ENCODE results near the gene PIH1D2. TPM values are rescaled to one million over a fixed set of nuclear protein-coding genes. Genes with fewer than 3 reads are reported as not detected.

Gene PIH1D2
- total RNA-seq, 1 experiment from 2014 or later: 4.8 TPM

GRCh38 chr11:112062923-112063322 lies 10.9 kb downstream of the PIH1D2 start:
- H3K79me2 ChIP-seq (ENCODE audit: low read depth): no peaks in the 10 kb centered on the region
- no peaks in the 10 kb centered on the region for H3K9me3 ChIP-seq (ENCODE audit: insufficient read depth, low read depth)
- BruUV-seq (replicated peaks): no TSS peak
- H3K4me2 ChIP-seq: no peak overlapping the region
- H3K9me2 ChIP-seq (ENCODE audit: insufficient read depth): no peaks in the 10 kb centered on the region
- peaks cover 15% of the 10 kb centered on the region for H3K36me3 ChIP-seq (ENCODE audit: low read depth)
- intact Hi-C loops (cut with micrococcal nuclease; ENCODE audit: unreplicated experiment): no loop called here
- TF ChIP-seq EZH2 (IDR thresholded peaks at IDR 0.05; ENCODE audit: low read depth) (no peak), CTCF (conservative IDR thresholded peaks at IDR 0.05) (no peak)
- no peaks in the 10 kb centered on the region for H4K20me1 ChIP-seq (ENCODE audit: insufficient read depth)
- ChIA-PET POLR2A (ENCODE audit: unreplicated experiment) (no interaction called here), CTCF (no interaction called here)
- peaks cover 11% of the 10 kb centered on the region; the same call in 1 of the 2 replicates for H3F3A ChIP-seq (ENCODE audit: insufficient read depth, low read depth)
- DNase-seq: no peak
- no peak overlapping the region for H3K27ac ChIP-seq
- no peak overlapping the region for H3K4me3 ChIP-seq
- H2AFZ ChIP-seq: no peak overlapping the region
- H3K27me3 ChIP-seq (ENCODE audit: insufficient read depth, low read depth): no peaks in the 10 kb centered on the region
- no peaks in the 10 kb centered on the region for H3K4me1 ChIP-seq (replicated peaks; ENCODE audit: insufficient read depth)

GRCh38 chr11:112058103-112058502 lies 15.7 kb downstream of the PIH1D2 start:
- POLR2A ChIA-PET (ENCODE audit: unreplicated experiment): no interaction called here
- peaks cover 5% of the 10 kb centered on the region; the same call in 1 of the 2 replicates for H3F3A ChIP-seq (ENCODE audit: insufficient read depth, low read depth)
- H2AFZ ChIP-seq: no peak overlapping the region
- H4K20me1 ChIP-seq (ENCODE audit: insufficient read depth): no peaks in the 10 kb centered on the region
- H3K9me3 ChIP-seq (ENCODE audit: insufficient read depth, low read depth): no peaks in the 10 kb centered on the region
- no peak overlapping the region for H3K4me3 ChIP-seq
- no TSS peak for BruUV-seq (replicated peaks)
- H3K36me3 ChIP-seq (ENCODE audit: low read depth): peaks cover 29% of the 10 kb centered on the region
- intact Hi-C loops (cut with micrococcal nuclease; ENCODE audit: unreplicated experiment): no loop called here
- TF ChIP-seq EZH2 (IDR thresholded peaks at IDR 0.05; ENCODE audit: low read depth) (no peak), CTCF (conservative IDR thresholded peaks at IDR 0.05) (no peak)
- H3K79me2 ChIP-seq (ENCODE audit: low read depth): no peaks in the 10 kb centered on the region
- no peaks in the 10 kb centered on the region for H3K27me3 ChIP-seq (ENCODE audit: insufficient read depth, low read depth)
- no peak overlapping the region for H3K4me2 ChIP-seq
- peak in 1 of 2 experiments; percentile 66 for DNase-seq
- no peak overlapping the region for H3K27ac ChIP-seq
- H3K4me1 ChIP-seq (replicated peaks; ENCODE audit: insufficient read depth): no peaks in the 10 kb centered on the region
- H3K9me2 ChIP-seq (ENCODE audit: insufficient read depth): no peaks in the 10 kb centered on the region; the same call in 1 of the 2 replicates
- CTCF ChIA-PET: no interaction called here

GRCh38 chr11:112057170-112057569 lies 16.6 kb downstream of the PIH1D2 start:
- Histone ChIP-seq H2AFZ (no peak overlapping the region), H3K4me2 (no peak overlapping the region), H3K36me3 (ENCODE audit: low read depth) (peaks cover 23% of the 10 kb centered on the region), H4K20me1 (ENCODE audit: insufficient read depth) (no peaks in the 10 kb centered on the region), H3F3A (ENCODE audit: insufficient read depth, low read depth) (no peaks in the 10 kb centered on the region; the same call in 1 of the 2 replicates), H3K27ac (no peak overlapping the region), H3K4me3 (no peak overlapping the region), H3K9me2 (ENCODE audit: insufficient read depth) (no peaks in the 10 kb centered on the region; the same call in 1 of the 2 replicates), H3K79me2 (ENCODE audit: low read depth) (no peaks in the 10 kb centered on the region), H3K27me3 (ENCODE audit: insufficient read depth, low read depth) (no peaks in the 10 kb centered on the region), H3K9me3 (ENCODE audit: insufficient read depth, low read depth) (no peaks in the 10 kb centered on the region), H3K4me1 (replicated peaks; ENCODE audit: insufficient read depth) (no peaks in the 10 kb centered on the region)
- no peak for DNase-seq
- no peak for TF ChIP-seq CTCF (conservative IDR thresholded peaks at IDR 0.05)
- TF ChIP-seq EZH2 (IDR thresholded peaks at IDR 0.05; ENCODE audit: low read depth): no peak
- ChIA-PET POLR2A (ENCODE audit: unreplicated experiment) (no interaction called here), CTCF (interaction anchor here (0.7 kb wide), 1 partner anchor 124 kb away, joined by 3 read pairs; no protein-coding TSS in a partner anchor)
- no TSS peak for BruUV-seq (replicated peaks)
- intact Hi-C loops (cut with micrococcal nuclease; ENCODE audit: unreplicated experiment): no loop called here

All from PC-9 (cell line).